ENCODE measurements around the gene FARS2.
A peak's percentile ranks its signal among the peaks of the same experiment; 100 is the strongest.

The FARS2 gene

GRCh38 chr6:5507131-5507681 lies 245.9 kb downstream of the FARS2 start:
- peak; percentile 13 for DNase-seq (ENCODE audit: low spot score)

GRCh38 chr6:5509106-5509505 lies 247.8 kb downstream of the FARS2 start:
- no peak for DNase-seq (ENCODE audit: low spot score)

GRCh38 chr6:5510331-5511133 lies 249.2 kb downstream of the FARS2 start:
- DNase-seq (ENCODE audit: low spot score), result no peak

GRCh38 chr6:5511954-5512353 lies 250.6 kb downstream of the FARS2 start:
- no peak for DNase-seq (ENCODE audit: low spot score)

DNA sequence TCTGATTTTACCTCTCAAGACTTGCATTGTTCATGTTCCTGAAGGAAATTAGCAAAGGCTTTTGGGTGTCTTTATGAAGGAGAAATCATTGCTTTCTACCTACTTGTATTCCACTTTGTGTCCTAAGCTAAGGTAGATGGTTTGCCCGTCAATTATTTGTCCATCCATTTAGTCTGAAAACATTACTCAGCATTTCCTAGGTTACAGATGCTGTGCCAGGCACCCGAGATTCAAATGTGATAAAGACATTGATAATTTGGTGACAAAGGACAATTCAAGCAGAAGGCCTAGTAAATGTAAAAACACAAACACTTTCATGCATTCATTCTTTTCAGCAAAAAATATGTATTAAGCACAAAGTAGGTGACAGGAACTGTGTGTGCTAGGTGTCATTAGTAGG lies 251.1 kb downstream of the FARS2 start:
- no peak for DNase-seq (ENCODE audit: low spot score)

DNA sequence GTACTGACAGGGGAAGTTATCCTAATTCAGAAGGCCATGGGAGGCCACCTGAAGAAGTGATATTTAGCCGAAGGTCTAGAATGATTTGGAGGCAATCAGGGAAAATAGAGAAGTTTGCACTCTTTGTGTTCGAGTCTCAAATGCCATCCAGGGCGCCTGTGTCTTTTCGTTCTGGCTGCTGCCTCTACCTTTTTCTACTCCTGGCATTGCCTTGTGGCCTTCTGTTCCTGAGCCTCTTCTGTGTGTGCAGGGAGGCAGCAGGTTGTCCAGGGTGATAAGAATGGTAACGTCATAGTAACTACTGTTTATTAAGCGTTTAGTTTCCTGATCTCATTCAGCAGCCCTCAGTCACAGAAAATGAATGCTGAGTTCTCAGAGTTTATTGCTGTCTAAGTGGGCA lies 252.1 kb downstream of the FARS2 start:
- no peak for DNase-seq (ENCODE audit: low spot score)

DNA sequence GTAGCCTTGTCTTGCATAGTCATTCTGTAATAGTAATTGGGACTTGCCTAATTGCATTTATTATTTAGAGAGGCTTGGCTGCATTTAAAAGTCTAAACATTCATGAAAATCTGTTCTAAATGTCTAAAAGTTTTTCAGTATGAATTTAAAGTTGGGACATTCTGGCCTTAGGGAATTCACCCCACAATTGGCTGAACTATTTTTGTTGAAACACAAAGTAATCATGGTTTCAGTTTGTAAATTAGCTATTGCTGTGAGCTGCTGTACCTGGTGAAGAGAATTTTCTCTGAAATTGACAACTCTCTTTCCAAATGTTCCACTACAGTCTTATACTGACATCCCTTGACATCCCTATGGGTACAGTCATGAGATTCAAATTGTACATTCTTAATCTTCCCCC lies 253.0 kb downstream of the FARS2 start:
- DNase-seq (ENCODE audit: low spot score), result no peak

- DNase-seq (ENCODE audit: low spot score), result no peak
Measured at GRCh38 chr6:5515200-5515599, 253.9 kb downstream of the FARS2 start.

DNA sequence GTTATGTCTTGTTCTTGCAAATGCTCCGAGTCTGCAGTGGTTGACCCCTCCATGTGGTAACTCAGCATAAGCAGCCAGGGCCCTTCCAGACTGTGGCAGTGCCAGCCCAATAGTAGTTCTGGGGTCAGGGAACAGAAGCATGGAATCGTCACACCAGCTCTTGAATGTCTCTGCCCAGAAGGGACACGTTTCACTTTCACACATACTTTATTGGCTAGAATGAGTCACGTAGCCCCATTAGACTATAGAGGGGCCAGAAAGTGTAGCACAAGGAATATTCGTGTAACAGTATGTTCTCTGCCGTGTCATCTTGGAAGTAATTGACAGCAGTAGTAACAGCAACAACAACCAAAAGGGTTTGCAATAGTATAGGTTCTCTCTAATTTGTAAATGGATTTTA lies 254.7 kb downstream of the FARS2 start:
- DNase-seq (ENCODE audit: low spot score), result no peak

DNA sequence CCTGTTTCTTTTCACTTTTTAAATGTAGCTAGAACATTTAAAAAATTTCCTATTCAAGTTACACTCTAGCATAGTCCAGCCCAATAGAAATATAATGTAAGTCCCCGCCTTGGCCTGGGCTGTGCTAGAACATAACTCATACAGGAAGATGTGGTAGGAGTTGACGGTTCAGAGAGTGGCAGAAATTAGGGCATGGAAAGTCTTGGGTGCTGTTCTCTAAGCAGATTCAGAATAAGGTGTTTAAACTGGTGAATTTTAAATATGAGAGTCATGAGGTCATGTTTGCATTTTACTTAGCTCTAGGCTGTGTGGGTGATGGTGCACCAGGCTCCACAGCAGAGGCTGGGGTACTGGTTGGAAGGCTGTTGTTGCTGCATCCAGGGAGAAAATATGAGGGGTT lies 256.5 kb downstream of the FARS2 start:
- peak; percentile 54 for DNase-seq (ENCODE audit: low spot score)

DNA sequence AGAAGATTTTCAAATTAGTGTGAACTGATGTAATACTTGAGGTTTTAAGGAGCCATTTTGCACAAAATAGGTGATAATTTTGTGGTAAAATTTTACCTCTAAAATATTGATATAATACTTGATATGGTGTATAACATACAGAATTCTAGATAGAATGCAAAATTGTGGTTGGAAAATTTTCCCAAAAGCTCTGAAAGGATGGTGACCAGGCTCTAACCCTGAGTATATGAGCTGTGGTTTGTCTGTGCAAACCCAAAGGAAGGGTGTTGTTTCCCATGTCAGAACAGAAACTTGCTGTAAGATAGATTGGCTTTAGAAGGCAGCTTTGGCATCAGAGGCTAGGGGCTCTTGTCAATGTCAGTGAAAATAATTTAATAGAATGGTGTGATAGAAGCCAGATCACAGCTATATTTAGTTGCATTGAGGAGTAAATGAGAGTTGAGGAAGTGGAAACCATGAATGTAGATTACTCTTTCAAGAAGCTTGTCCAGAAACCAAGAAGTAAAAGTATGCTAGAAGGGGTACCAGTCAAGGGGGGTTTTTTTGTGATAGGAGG lies 257.7 kb downstream of the FARS2 start:
- DNase-seq (ENCODE audit: low spot score), result peak; percentile 42

GRCh38 chr6:5520796-5521195 lies 259.5 kb downstream of the FARS2 start:
- DNase-seq (ENCODE audit: low spot score), result no peak

GRCh38 chr6:5521322-5521721 lies 260.0 kb downstream of the FARS2 start:
- DNase-seq (ENCODE audit: low spot score), result no peak

DNA sequence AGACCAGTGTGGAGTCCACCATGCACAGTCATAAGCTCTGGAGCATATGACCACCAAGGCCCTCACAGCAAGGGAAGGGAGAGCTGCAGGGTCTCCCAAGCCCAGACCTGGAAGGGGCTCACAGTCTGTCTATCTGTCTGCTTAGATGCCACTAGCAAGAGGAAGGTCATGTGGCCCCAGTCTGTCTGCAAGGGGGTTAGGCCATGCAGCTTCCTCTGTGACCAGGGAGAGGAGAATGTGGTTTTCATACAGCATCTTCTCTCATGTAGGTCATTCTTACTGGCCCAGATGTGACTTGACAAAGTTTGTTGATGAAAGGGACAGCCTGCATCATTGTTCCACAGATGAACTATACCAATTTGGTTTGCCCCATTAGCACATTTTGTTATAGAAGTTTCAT lies 260.8 kb downstream of the FARS2 start:
- DNase-seq (ENCODE audit: low spot score), result no peak

- DNase-seq (ENCODE audit: low spot score), result no peak
Measured at GRCh38 chr6:5524110-5524509, 262.8 kb downstream of the FARS2 start.

- no peak for DNase-seq (ENCODE audit: low spot score)
Measured at GRCh38 chr6:5525209-5525608, 263.9 kb downstream of the FARS2 start.

DNA sequence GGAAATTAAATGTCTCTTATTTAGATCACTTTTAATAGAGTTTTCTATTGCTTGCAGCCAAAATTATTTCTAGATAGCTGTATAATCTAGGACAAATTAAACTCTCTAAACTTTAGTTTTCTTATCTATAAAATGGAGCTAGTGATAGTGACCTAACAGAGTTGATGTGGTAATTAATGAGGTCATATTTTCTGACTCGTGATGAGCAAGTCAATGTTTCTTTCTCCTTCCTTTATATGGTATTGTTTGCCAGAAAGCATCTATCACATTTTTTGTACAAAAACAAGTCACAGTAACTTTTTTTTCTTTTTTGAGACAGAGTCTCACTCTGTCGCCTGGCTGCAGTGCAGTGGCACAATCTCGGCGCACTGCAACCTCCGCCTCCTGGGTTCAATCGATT lies 267.7 kb downstream of the FARS2 start:
- DNase-seq (ENCODE audit: low spot score), result no peak

GRCh38 chr6:5529733-5530132 lies 268.4 kb downstream of the FARS2 start:
- DNase-seq (ENCODE audit: low spot score), result no peak

DNA sequence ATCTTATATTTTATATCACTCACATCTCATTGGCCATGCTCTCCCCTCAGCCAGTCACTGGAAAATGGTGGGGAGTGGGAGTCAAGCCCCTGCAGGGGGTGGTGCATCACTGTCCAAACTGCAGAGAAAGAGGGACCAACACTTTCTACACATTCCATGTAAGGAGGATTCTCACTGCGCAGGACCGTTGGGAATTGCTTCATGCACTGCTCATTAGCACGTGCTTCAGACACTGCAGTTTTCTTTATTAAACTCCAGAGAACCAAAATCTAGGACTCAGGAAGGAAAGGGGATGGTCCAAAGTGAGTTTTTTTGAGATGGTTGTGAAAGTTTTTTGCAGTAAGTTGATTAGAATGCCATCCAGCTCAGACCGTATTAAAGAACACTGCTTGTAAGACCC lies 269.8 kb downstream of the FARS2 start:
- DNase-seq (ENCODE audit: low spot score), result no peak

- no peak for DNase-seq (ENCODE audit: low spot score)
Measured at GRCh38 chr6:5531853-5532375, 270.6 kb downstream of the FARS2 start.

DNA sequence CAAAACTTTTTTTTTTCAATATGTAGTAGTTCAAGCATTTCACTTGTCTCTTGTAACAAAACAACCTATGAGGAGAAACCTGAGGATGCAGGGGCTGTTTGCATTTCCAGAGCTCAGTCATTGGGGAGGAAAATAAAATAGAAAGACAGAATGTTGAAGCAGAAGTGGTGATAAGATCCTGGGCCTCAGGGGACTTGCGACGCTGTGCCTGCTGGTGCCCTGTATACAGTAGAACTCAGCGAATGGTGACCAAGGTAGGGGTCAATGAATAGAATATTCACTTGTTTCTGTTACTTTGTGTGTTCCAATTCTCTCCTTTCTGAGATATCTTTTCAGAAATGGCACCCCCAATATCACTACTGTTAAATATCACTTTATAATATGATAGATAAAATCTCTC lies 271.6 kb downstream of the FARS2 start:
- DNase-seq (ENCODE audit: low spot score), result no peak

- no peak for DNase-seq (ENCODE audit: low spot score)
Measured at GRCh38 chr6:5534643-5535042, 273.3 kb downstream of the FARS2 start.

DNA sequence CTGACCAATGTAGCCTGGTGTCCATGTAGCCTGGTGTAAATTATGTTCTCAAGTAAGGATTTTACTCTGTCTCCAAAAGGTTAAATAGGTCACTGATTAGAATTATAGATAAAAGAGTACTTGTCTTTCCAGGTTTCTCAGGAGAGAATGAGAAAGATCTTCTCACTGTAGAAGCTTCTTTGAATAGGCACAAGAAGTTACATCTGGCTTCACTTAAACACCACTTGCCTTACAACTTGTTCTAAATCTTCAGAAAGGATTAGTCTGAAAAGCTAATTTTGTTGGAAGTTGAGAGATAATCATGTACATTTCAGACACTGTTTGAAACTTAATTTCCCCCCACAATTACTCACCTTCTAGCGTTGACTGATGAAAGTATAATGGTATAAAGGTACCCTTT lies 275.3 kb downstream of the FARS2 start:
- DNase-seq (ENCODE audit: low spot score), result no peak

DNA sequence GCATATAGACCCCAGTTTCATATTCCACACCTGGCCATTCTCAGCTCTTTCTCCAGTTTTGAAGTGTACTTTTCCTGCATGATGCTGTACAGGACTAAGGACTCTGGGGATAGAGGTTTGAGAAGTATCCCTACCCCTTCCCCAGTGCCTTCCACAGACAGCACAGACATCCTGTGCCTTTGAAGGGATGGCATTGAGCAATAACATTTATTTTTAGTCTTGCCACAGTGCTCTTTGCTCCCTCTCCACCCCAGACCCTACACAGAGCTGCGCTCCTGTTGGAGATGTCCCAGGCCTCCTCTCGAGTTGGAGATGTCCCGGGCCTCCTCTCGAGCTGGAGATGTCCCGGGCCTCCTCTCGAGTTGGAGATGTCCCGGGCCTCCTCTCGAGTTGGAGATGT lies 275.8 kb downstream of the FARS2 start:
- no peak for DNase-seq (ENCODE audit: low spot score)
